ENCODE data around the gene DNAI2.

DNAI2 gene

DNA sequence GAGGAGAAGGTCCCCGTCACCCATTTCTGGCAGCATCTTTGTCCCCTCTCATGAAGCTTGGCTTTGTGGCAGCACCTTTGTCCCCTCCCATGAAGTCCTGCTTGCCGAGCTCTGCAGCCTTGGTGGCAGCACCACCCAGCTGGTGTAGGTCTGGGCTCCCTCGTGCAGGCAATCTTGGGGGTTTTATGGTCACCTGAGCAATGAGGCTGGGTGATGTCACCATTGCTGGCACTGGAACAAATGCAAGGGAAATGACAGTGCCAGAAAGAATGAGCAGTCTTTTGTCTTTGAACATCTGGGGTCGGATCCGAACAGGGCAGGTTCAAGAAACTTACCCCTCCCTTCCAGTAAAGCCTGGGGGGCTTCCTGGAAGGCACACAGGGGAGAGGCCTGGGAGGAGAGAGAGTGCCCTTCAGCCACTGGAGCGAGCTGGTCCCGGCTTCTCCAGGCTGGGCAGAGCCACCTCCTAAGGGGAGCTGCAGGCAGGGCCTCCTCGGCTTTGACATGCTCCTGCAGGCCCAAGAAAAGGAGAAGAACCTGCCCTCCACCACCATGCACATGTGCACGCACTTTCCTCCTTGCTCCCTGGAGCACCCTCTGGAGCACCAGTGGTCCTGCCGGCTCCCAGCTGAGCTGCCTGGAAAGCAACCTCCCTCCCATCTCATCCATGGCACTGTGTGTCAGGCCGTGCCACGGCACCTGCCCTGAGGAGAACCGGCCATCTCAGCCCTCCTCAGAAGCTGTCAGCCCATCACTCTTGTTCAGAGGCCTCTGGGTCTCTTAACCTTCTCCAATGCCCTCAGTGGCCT, 71.6 kb downstream of the DNAI2 start:
- TF ChIP-seq ESRRG (CRISPR knock-in tag; IDR thresholded peaks at IDR 0.05) = no peak
- no peak for TF ChIP-seq TCF4 (CRISPR knock-in tag; IDR thresholded peaks at IDR 0.05; ENCODE audit: borderline replicate concordance)
- TF ChIP-seq TOX (CRISPR knock-in tag; IDR thresholded peaks at IDR 0.05; ENCODE audit: borderline replicate concordance) = no peak
- TF ChIP-seq ZNF8 (CRISPR knock-in tag; IDR thresholded peaks at IDR 0.05) = no peak
- TF ChIP-seq, protein P1, sequence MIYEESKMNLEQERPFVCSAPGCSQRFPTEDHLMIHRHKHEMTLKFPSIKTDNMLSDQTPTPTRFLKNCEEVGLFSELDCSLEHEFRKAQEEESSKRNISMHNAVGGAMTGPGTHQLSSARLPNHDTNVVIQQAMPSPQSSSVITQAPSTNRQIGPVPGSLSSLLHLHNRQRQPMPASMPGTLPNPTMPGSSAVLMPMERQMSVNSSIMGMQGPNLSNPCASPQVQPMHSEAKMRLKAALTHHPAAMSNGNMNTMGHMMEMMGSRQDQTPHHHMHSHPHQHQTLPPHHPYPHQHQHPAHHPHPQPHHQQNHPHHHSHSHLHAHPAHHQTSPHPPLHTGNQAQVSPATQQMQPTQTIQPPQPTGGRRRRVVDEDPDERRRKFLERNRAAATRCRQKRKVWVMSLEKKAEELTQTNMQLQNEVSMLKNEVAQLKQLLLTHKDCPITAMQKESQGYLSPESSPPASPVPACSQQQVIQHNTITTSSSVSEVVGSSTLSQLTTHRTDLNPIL (CRISPR knock-in tag; IDR thresholded peaks at IDR 0.05; ENCODE audit: low read depth) = no peak
- no peak for TF ChIP-seq PPARA (CRISPR knock-in tag; IDR thresholded peaks at IDR 0.05; ENCODE audit: borderline replicate concordance)
- TF ChIP-seq, protein P2, sequence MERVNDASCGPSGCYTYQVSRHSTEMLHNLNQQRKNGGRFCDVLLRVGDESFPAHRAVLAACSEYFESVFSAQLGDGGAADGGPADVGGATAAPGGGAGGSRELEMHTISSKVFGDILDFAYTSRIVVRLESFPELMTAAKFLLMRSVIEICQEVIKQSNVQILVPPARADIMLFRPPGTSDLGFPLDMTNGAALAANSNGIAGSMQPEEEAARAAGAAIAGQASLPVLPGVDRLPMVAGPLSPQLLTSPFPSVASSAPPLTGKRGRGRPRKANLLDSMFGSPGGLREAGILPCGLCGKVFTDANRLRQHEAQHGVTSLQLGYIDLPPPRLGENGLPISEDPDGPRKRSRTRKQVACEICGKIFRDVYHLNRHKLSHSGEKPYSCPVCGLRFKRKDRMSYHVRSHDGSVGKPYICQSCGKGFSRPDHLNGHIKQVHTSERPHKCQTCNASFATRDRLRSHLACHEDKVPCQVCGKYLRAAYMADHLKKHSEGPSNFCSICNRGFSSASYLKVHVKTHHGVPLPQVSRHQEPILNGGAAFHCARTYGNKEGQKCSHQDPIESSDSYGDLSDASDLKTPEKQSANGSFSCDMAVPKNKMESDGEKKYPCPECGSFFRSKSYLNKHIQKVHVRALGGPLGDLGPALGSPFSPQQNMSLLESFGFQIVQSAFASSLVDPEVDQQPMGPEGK (CRISPR knock-in tag; IDR thresholded peaks at IDR 0.05; ENCODE audit: borderline replicate concordance) = no peak
- TF ChIP-seq ISL1 (CRISPR knock-in tag; IDR thresholded peaks at IDR 0.05) = no peak
- TF ChIP-seq, protein P3, sequence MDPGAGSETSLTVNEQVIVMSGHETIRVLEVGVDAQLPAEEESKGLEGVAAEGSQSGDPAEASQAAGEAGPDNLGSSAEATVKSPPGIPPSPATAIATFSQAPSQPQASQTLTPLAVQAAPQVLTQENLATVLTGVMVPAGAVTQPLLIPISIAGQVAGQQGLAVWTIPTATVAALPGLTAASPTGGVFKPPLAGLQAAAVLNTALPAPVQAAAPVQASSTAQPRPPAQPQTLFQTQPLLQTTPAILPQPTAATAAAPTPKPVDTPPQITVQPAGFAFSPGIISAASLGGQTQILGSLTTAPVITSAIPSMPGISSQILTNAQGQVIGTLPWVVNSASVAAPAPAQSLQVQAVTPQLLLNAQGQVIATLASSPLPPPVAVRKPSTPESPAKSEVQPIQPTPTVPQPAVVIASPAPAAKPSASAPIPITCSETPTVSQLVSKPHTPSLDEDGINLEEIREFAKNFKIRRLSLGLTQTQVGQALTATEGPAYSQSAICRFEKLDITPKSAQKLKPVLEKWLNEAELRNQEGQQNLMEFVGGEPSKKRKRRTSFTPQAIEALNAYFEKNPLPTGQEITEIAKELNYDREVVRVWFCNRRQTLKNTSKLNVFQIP (CRISPR knock-in tag; IDR thresholded peaks at IDR 0.05; ENCODE audit: borderline replicate concordance, low read depth) = no peak
- TF ChIP-seq ARNTL (CRISPR knock-in tag; IDR thresholded peaks at IDR 0.05; ENCODE audit: borderline replicate concordance, low read depth) = no peak
- TF ChIP-seq, protein P4, sequence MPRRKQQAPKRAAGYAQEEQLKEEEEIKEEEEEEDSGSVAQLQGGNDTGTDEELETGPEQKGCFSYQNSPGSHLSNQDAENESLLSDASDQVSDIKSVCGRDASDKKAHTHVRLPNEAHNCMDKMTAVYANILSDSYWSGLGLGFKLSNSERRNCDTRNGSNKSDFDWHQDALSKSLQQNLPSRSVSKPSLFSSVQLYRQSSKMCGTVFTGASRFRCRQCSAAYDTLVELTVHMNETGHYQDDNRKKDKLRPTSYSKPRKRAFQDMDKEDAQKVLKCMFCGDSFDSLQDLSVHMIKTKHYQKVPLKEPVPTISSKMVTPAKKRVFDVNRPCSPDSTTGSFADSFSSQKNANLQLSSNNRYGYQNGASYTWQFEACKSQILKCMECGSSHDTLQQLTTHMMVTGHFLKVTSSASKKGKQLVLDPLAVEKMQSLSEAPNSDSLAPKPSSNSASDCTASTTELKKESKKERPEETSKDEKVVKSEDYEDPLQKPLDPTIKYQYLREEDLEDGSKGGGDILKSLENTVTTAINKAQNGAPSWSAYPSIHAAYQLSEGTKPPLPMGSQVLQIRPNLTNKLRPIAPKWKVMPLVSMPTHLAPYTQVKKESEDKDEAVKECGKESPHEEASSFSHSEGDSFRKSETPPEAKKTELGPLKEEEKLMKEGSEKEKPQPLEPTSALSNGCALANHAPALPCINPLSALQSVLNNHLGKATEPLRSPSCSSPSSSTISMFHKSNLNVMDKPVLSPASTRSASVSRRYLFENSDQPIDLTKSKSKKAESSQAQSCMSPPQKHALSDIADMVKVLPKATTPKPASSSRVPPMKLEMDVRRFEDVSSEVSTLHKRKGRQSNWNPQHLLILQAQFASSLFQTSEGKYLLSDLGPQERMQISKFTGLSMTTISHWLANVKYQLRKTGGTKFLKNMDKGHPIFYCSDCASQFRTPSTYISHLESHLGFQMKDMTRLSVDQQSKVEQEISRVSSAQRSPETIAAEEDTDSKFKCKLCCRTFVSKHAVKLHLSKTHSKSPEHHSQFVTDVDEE (CRISPR knock-in tag; IDR thresholded peaks at IDR 0.05) = no peak
- TF ChIP-seq ZNF565 (CRISPR knock-in tag; conservative IDR thresholded peaks at IDR 0.05; ENCODE audit: low read depth) = no peak
- no peak for TF ChIP-seq ZFP3 (CRISPR knock-in tag; IDR thresholded peaks at IDR 0.05)
- no peak for ATAC-seq

DNA sequence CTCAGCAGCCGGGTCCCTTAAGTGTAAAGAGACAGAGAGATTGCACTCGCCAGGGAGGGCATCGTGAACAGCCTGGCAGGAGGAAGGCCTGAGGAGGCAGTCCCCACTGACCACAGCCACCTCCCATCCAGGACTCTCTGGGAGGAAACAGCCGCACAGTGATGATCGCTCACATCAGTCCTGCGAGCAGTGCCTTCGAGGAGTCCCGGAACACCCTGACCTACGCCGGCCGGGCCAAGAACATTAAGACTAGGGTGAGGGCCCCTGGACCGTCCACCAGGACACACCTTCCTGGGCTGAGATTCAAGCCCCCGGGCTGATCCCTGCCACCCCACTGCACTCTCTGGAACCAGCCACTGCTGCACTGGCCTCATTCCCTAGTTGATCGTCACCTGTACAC, 73.6 kb downstream of the DNAI2 start:
- TF ChIP-seq ZNF70 (CRISPR knock-in tag; IDR thresholded peaks at IDR 0.05) (no peak), RARB (CRISPR knock-in tag; IDR thresholded peaks at IDR 0.05) (no peak), PPARA (CRISPR knock-in tag; IDR thresholded peaks at IDR 0.05; ENCODE audit: borderline replicate concordance) (no peak), ESRRG (CRISPR knock-in tag; IDR thresholded peaks at IDR 0.05) (no peak), CSDC2 (CRISPR knock-in tag; IDR thresholded peaks at IDR 0.05) (no peak), SNAI2 (CRISPR knock-in tag; IDR thresholded peaks at IDR 0.05) (no peak), OSR1 (CRISPR knock-in tag; IDR thresholded peaks at IDR 0.05) (no peak), TCF4 (CRISPR knock-in tag; IDR thresholded peaks at IDR 0.05; ENCODE audit: borderline replicate concordance) (no peak), BACH2 (CRISPR knock-in tag; IDR thresholded peaks at IDR 0.05; ENCODE audit: borderline replicate concordance) (no peak), TOX (CRISPR knock-in tag; IDR thresholded peaks at IDR 0.05; ENCODE audit: borderline replicate concordance) (no peak), GLIS3 (CRISPR knock-in tag; IDR thresholded peaks at IDR 0.05) (no peak), ZFP3 (CRISPR knock-in tag; IDR thresholded peaks at IDR 0.05) (no peak)
- TF ChIP-seq, protein P3 (CRISPR knock-in tag; IDR thresholded peaks at IDR 0.05; ENCODE audit: borderline replicate concordance, low read depth) = no peak
- TF ChIP-seq, protein P2 (CRISPR knock-in tag; IDR thresholded peaks at IDR 0.05; ENCODE audit: borderline replicate concordance) = no peak
- TF ChIP-seq, protein P1 (CRISPR knock-in tag; IDR thresholded peaks at IDR 0.05; ENCODE audit: low read depth) = no peak
- ATAC-seq = no peak

Measured in SK-N-SH treated with all-trans-retinoic acid at 6 μM for 48 hours (cell line).